GM15510 (cell line): ENCODE data around the gene FRYL.

ENCODE experiments used
- POLR2A ChIP-seq: IDR thresholded peaks from 3 replicates; pipeline ENCODE4 v1.6.1; 2011; ENCODE audit warnings: borderline replicate concordance; ENCODE audit not compliant: insufficient read length; ENCODE audit errors: extremely low read depth

The FRYL gene

DNA sequence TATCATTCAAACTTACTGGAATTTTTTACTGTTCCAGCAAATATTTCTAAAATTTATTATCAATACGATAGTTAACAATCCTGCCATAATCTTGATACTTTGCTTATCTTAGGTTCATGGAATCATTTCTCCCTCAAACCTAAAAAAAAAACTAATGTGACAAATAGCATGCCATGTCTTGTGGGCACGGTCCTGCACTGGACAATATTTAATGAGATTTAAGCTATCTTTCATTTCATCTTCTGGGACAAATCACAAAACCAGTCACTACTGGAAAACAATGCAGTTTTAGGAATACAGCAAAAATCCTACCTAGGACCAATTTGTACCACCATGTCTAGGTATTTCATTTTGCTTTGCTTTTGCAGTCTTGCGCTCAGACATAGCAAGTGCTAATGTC lies 93.7 kb downstream of the FRYL start:
- TF ChIP-seq POLR2A, result no peak

DNA sequence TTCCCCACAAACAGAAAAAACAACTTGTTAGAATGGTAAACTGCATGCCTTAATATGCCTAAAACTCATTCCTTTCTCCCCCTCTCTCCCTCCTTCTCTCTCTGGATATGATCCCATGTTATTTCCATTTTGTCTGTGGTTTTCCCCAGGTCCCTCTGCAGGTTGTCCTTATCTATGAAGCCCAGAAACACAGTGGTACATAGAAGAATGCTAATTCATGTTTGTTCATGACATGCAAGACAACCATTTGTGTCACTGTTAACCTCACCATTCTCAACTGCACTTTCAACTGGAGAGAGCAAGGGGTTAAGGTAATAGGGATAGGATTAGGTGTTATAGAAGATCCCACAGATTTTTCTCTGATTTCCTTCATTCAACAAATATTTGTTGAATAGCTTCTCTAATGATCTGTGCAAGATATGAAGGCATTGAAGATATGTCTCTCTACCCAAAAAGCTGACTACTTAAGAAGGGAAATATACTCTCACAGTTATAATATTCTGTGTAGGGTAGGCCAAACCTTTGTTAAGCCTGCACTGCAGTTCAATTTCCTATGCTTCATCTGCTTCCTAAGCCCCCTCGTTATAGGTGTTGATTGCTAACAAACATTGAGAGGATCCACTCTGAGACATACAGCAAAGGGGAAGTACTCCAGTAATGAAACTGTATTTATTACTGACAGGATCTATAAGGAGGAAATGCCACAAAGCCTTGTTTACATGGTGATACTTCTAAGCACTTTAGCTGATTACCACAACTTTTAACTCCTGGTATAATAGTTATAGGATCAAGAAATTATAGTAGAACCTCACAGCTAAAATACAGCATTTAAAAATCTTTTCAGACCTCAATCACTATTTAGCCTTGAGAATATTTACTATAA lies 96.1 kb downstream of the FRYL start:
- TF ChIP-seq POLR2A, result no peak

DNA sequence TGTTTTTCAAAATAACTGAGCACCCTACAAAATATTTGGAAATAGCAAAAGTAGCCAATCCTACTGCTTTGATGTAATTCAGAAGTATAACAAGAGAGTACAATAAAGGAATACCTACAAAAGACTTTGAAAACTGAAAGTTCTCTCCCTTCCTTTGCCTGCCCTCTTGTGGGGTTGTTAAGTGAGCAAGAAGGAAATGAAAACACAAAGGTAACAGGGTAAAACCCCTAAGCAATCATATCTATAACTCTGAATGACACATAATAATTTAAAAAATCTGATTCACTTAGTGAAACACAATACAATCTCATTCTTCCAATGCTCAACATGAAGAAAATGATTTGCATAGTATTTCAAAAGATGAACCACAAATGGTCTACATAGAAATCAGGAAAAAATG lies 98.2 kb downstream of the FRYL start:
- TF ChIP-seq POLR2A, result no peak

DNA sequence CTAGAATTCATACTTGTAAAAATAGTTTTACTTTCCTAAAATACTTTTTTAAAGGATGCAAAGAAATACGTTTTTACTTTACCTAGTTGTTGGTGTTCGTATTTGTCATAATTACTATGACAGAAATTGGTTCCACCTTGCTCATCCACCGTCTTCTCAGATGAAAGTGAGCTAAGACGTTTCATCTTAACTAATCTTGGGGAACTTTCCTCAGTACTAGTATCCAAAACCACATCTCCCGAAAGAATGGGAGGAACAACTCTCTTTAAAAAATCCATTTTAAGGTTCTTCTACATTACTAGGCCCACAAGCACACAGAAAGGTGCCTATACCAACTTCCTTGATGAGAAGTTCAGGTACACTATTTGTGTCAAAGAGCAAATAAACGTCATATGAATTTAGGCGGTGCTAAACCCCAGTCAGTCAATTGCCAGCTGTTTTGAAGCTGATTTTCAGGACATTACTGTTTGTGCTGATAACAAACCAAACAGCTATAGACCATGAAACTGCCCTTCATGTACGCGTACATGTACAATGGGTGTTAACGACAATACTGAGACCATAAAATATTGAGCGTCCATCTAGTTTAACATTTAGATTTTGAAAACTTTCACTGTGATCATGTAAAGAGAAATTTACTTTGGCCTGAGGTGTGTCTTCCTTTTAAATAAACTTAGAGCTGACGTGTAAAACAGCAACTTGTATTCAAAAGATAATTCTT lies 99.1 kb downstream of the FRYL start:
- no peak for TF ChIP-seq POLR2A

DNA sequence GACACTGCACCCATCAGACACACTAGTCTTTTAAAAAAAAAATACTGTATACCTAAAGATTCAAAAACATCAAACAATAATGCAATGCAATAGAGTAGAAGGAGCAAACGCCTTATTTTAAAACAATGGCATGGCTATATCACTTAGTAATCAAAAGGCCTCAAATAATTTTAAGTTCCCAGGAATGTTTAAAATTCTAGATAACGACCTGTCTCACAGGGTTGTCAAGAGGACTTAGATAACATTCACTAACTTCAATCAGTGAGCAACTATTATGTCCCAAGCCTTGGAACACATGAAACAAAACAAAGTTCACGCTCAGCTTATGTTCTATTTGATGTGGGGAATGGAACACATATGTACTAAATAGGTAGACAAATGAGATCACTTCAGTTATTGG lies 106.5 kb downstream of the FRYL start:
- no peak for TF ChIP-seq POLR2A

DNA sequence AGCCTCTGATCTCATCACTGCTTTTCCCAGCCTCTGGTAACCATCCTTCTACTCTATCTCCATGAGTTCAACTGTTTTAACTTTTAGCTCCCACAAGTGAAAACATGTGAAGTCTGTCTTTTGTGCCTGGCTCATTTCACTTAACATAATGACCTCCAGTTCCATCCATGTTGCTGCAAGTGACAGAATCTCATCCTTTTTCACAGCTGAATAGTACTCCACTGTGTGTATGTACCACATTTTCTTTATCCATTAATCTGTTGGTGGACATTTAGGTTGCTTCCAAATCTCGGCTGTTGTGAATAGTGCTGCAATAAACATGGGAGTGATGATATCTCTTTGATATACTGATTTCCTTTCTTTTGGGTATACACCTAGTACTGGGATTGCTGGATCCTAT lies 109.5 kb downstream of the FRYL start:
- no peak for TF ChIP-seq POLR2A

DNA sequence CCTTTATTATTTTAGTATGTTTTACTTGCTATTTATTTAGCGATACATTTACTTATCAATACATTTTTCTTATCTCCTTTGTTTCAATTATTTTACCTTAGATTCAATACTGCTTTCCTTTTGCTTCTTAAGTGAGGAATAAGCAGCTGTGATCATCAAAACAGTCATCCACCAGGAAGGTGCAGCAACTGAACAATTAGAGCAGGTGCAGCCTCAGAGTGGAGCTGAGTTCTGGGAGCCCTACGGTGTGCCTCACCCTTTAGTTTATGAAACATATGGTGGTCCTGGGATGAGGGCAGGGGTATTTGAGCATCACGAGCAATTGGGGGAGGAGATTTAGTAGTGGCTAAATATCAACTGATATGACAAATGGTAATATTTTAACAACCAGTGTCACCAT lies 111.0 kb downstream of the FRYL start:
- TF ChIP-seq POLR2A, result no peak

DNA sequence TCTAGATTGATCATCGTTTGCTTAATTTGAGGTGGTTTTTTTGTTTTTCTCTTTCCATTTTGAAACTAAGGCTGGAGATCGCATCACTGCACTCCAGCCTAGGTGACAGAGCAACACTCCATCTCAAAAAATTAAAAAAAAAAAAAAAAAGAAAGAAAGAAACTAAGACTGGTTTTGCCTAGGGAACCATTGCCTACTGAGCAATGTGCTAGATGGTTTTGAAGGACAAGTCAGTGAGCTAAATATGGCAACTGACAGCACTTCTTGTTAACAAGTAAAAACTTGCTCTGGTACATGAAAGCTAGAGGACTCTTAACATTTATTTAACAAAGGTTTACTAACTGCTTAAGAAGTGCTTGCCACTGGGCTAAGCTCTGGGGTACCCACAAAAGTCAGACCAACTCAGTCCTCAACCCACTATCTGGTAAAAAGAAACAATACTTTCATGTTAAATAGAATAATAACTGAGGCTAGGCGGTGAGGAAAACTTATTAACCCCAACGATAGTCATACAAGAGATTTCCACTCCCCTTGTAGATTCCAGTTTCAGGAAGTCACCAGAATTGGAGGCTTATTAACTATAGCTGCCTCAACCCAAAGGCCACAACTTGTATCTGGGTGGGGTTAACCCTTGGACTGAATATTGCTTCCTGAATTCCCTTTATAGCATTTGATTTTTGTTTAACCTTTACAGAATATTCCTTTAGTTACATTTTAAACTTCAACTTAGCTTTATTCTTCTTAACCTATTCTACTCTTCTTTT lies 111.6 kb downstream of the FRYL start:
- no peak for TF ChIP-seq POLR2A

DNA sequence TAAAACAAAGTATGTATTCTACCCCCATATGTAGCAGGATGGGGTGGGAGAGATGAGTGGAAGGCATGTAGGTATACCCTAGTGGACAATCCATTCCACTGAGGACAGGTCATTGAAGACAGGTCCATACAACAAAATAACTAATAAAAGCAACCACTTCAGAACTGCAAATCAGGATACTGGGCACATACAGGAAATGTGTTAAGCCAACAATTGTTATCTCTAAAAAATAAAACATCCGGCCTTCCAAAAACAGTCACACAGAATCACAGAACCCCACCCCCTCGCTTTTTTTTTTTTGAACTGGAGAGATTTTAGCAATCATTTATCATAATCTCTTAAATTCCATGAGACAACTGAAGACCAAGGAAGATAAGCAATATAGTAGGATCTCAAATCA lies 112.9 kb downstream of the FRYL start:
- TF ChIP-seq POLR2A, result no peak

DNA sequence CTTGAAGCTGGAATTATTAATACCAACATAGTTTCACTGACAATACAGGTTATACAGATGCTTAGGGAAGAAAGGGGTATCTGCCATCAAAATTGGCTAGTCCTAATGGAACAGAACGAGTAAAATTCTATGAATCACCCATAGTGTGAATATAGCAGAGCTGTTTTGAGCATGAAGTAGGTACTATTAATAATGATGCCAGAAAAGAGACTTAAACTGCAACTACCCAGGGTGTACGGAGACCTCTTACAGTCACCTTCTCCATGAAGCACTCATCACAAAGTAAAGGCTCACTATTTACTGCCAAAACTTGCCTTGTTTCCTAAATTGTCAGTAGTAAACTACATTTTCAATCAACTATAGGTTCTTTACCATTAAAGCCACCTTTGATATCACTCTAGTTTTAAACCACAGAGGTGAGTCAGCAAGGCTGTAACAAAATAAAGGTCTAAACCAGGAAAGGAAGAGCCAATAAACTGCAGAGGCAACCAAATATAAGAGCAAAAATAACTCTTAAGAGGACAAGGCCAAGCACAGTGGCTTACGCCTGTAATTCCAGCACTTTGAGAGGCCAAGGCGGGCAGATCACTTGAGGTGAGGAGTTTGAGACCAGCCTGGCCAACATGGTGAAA lies 114.4 kb downstream of the FRYL start:
- TF ChIP-seq POLR2A, result no peak

DNA sequence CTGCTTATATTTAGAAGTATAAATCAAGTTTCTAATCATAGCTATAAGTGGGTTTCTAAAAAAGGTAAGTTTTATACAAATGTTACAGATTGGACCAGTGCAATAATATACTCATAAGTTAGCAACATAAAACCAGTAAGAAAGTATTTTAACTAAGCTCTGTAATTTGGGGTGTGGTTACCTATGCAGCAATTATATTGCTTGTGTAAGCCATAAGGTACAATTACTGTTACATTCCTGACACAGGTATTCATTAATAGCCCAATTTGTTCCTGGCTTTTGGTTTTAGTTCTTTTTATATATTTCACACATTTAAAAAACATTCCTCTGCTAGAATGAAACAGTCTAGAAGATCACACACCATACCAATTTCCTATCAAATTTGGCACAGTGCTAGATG lies 115.1 kb downstream of the FRYL start:
- TF ChIP-seq POLR2A, result no peak

DNA sequence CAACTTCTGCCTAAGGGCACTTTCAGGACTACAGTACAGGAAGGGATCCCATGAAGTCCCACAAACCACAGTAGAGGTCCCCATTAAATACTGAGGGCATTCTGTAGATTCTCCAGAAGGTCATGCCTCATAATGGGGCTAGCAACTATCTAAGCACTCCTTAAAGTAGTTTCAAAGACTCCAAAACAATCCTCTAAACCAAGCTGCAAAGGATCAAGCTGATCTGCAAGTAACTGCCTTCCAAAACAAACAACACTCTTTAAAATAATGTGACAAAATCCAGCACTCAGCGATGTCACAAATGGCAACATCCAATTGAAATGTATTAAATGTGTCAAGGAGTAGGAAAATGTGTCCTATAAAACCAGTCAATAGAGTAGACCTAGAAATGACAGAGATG lies 118.7 kb downstream of the FRYL start:
- no peak for TF ChIP-seq POLR2A

DNA sequence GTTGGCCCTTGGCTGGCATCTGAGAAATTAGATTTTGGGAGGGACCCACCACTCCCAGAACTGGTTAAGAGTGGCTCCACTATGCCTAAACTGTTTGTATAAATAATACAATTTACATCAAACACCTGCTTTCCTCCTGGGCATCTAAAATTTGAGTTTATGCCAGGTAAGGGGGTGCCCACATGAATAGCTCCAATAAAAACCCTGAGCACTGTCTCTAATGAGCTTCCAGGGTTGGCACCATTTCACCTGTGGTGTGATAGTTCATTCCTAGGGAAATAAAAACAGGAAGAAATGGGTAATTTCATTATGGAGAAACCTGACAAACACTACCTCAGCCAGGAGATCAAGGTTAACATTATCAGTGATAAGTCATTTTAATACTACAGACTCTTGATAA lies 119.7 kb downstream of the FRYL start:
- TF ChIP-seq POLR2A, result no peak

DNA sequence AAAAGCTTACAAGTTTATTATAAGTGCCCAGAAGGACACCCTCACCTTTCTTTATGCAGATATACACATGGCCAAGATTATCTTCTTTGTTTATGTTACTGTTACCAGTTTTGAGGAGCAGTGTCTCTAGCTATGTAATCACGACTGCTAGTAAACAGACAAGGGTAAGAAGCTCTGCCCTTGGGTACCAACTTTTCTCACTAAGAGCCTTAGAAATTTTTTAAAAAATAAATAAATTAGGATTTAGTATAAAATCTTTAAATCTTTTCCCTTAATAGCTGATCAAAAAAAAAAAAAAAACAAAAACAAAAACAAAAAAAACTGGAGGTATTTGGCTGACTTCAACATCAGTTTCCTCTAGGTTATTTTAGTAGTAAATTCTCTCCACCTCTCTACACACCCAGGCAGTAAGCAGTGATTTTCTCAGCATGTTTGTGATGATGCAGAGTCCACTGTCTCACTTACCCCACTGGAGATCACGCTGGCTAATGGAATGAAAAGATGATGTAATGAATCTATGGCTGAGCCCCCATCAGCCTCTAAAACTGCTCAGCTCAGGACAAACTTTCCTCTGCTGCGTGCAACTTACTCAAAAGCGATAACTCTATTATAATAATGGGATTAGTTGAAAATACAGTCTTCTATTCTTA lies 125.9 kb downstream of the FRYL start:
- no peak for TF ChIP-seq POLR2A
